RWPE1 (cell line): Measurements from ENCODE around the gene SEMA3B.

ENCODE experiments used
- CTCF ChIA-PET: fragments of 350-600 bp; sonication (Branson Sonifier 250); formaldehyde crosslinking; extraction: SDS; loops from one replicate; lab custom pipeline; 2021; lab: Yijun Ruan, JAX
- POLR2A ChIA-PET: fragments of 400-600 bp; formaldehyde crosslinking; extraction: SDS; loops from one replicate; lab custom pipeline; 2020; ENCODE audit warnings: antibody characterized with exemption; ENCODE audit not compliant: low non-redundant PET; lab: Yijun Ruan, JAX
- DNase-seq: peaks from one replicate; pipeline ENCODE4 v3.0.0; 2012; ENCODE audit warnings: low spot score
- H3K27ac ChIP-seq: fragments of 450-650 bp; 2 replicates; pipeline ENCODE4 v1.5.1; 2017
- CTCF ChIP-seq: fragments of 450-650 bp; conservative IDR thresholded peaks from 2 replicates; pipeline ENCODE4 v1.5.1; 2017; ENCODE audit warnings: low read depth, mild to moderate bottlenecking

SEMA3B gene

GRCh38 chr3:50268703-50269451 lies at the start of gene SEMA3B:
TSS of gene SEMA3B (plus strand) at chr3:50269147. CDS start at chr3:50269241, 94 bp downstream.
- no peak for TF ChIP-seq CTCF
- POLR2A ChIA-PET: no interaction called here
- CTCF ChIA-PET: interaction anchor here (0.7 kb wide), 1 partner anchor 23 kb away, joined by 3 read pairs; no protein-coding TSS in a partner anchor
- peak within 1 kb of the TSS; percentile 100 for H3K27ac ChIP-seq
- peak; percentile 84 for DNase-seq

GRCh38 chr3:50219285-50219684 lies 49.7 kb upstream of the SEMA3B start:
- ChIA-PET POLR2A (no interaction called here), CTCF (no interaction called here)
- TF ChIP-seq CTCF: no peak
- no peak for DNase-seq
- H3K27ac ChIP-seq: no peak overlapping the region

- DNase-seq: no peak
- H3K27ac ChIP-seq: no peak overlapping the region
- ChIA-PET CTCF (no interaction called here), POLR2A (no interaction called here)
- TF ChIP-seq CTCF: no peak
Measured at GRCh38 chr3:50220109-50220508, 48.8 kb upstream of the SEMA3B start.

GRCh38 chr3:50221051-50221410 lies 47.9 kb upstream of the SEMA3B start:
- POLR2A ChIA-PET: no interaction called here
- CTCF ChIA-PET: interaction anchor here (1.0 to 1.1 kb wide), 2 partner anchors 26 to 58 kb away, joined by 3 read pairs; no protein-coding TSS in a partner anchor
- H3K27ac ChIP-seq: 0 out of 2 replicates have a peak overlapping the region, but pooled peaks have one; percentile 10
- DNase-seq: no peak
- TF ChIP-seq CTCF: no peak

GRCh38 chr3:50221411-50222168 lies 47.4 kb upstream of the SEMA3B start:
- POLR2A ChIA-PET: no interaction called here
- 0 out of 2 replicates have a peak overlapping the region, but pooled peaks have one; percentile 10 for H3K27ac ChIP-seq
- CTCF ChIA-PET: interaction anchor here (0.6 to 1.1 kb wide), 3 partner anchors 26 to 58 kb away, joined by 3 read pairs; no protein-coding TSS in a partner anchor
- no peak for TF ChIP-seq CTCF
- no peak for DNase-seq

GRCh38 chr3:50222169-50222528 lies 46.8 kb upstream of the SEMA3B start:
- no peak for TF ChIP-seq CTCF
- H3K27ac ChIP-seq: no peak overlapping the region
- DNase-seq: no peak
- ChIA-PET POLR2A (no interaction called here), CTCF (interaction anchor here (1.0 kb wide), 1 partner anchor 57 kb away, joined by 3 read pairs; no protein-coding TSS in a partner anchor)
